Measurements from ENCODE around the gene LRRC26.
"Not testable (repeated sequence)": the region's sequence is repeated elsewhere in the genome, so short reads cannot be mapped to it uniquely, and the experiment has no call there.

DNA sequence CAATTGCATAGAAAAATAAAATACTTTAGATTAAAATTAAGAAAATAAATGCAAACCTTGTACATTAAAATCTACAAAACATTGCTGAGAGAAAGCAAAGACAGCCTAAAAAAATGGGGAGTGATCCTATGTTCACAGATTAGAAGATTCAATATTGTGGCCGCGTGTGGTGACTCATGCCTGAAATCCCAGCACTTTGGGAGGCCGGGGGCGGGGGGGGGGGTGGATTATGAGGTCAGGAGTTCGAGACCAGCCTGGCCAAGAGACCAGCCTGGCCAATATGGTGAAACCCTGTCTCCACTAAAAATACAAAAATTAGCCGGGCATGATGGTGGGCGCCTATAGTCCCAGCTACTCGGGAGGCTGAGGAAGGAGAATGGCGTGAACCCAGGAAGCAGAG, 34.7 kb downstream of the LRRC26 start:
- TF ChIP-seq ZNF790 (CRISPR knock-in tag; IDR thresholded peaks at IDR 0.05; ENCODE audit: borderline replicate concordance); ZNF235 (CRISPR knock-in tag; IDR thresholded peaks at IDR 0.05; ENCODE audit: borderline replicate concordance); SUZ12 (IDR thresholded peaks at IDR 0.05; ENCODE audit: low read depth, low read length); EZH2 (conservative IDR thresholded peaks at IDR 0.05; ENCODE audit: low read depth, low read length); ZNF788 (CRISPR knock-in tag; IDR thresholded peaks at IDR 0.05; ENCODE audit: borderline replicate concordance); ZNF672 (CRISPR knock-in tag; IDR thresholded peaks at IDR 0.05): not testable (repeated sequence)
- TF ChIP-seq, protein P1, sequence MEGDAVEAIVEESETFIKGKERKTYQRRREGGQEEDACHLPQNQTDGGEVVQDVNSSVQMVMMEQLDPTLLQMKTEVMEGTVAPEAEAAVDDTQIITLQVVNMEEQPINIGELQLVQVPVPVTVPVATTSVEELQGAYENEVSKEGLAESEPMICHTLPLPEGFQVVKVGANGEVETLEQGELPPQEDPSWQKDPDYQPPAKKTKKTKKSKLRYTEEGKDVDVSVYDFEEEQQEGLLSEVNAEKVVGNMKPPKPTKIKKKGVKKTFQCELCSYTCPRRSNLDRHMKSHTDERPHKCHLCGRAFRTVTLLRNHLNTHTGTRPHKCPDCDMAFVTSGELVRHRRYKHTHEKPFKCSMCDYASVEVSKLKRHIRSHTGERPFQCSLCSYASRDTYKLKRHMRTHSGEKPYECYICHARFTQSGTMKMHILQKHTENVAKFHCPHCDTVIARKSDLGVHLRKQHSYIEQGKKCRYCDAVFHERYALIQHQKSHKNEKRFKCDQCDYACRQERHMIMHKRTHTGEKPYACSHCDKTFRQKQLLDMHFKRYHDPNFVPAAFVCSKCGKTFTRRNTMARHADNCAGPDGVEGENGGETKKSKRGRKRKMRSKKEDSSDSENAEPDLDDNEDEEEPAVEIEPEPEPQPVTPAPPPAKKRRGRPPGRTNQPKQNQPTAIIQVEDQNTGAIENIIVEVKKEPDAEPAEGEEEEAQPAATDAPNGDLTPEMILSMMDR (CRISPR knock-in tag; IDR thresholded peaks at IDR 0.05): not testable (repeated sequence)
- TF ChIP-seq, protein P2, sequence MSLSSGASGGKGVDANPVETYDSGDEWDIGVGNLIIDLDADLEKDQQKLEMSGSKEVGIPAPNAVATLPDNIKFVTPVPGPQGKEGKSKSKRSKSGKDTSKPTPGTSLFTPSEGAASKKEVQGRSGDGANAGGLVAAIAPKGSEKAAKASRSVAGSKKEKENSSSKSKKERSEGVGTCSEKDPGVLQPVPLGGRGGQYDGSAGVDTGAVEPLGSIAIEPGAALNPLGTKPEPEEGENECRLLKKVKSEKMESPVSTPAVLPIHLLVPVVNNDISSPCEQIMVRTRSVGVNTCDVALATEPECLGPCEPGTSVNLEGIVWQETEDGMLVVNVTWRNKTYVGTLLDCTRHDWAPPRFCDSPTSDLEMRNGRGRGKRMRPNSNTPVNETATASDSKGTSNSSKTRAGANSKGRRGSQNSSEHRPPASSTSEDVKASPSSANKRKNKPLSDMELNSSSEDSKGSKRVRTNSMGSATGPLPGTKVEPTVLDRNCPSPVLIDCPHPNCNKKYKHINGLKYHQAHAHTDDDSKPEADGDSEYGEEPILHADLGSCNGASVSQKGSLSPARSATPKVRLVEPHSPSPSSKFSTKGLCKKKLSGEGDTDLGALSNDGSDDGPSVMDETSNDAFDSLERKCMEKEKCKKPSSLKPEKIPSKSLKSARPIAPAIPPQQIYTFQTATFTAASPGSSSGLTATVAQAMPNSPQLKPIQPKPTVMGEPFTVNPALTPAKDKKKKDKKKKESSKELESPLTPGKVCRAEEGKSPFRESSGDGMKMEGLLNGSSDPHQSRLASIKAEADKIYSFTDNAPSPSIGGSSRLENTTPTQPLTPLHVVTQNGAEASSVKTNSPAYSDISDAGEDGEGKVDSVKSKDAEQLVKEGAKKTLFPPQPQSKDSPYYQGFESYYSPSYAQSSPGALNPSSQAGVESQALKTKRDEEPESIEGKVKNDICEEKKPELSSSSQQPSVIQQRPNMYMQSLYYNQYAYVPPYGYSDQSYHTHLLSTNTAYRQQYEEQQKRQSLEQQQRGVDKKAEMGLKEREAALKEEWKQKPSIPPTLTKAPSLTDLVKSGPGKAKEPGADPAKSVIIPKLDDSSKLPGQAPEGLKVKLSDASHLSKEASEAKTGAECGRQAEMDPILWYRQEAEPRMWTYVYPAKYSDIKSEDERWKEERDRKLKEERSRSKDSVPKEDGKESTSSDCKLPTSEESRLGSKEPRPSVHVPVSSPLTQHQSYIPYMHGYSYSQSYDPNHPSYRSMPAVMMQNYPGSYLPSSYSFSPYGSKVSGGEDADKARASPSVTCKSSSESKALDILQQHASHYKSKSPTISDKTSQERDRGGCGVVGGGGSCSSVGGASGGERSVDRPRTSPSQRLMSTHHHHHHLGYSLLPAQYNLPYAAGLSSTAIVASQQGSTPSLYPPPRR (CRISPR knock-in tag; IDR thresholded peaks at IDR 0.05; ENCODE audit: borderline replicate concordance): not testable (repeated sequence)

Measured in HepG2 (cell line).